ENCODE measurements around the gene FGR. TPM values are rescaled to one million over a fixed set of nuclear protein-coding genes. Genes with fewer than 3 reads are reported as not detected.
"Not testable (repeated sequence)": the region's sequence is repeated elsewhere in the genome, so short reads cannot be mapped to it uniquely, and the experiment has no call there.

Gene FGR
- total RNA-seq, 1 donor from 2014 or later = 1.2 TPM

GRCh38 chr1:27659497-27660299 is 24.7 kb upstream of the FGR start:
- peak; percentile 84 for DNase-seq

- DNase-seq = peak; percentile 23
Observed at GRCh38 chr1:27658951-27659496, 24.0 kb upstream of the FGR start.

- DNase-seq = peak; percentile 49
Observed at GRCh38 chr1:27656157-27656893, 21.3 kb upstream of the FGR start.

- no peak for DNase-seq
Observed at GRCh38 chr1:27655151-27655937, 20.4 kb upstream of the FGR start.

- DNase-seq = no peak
Observed at GRCh38 chr1:27652111-27652864, 17.3 kb upstream of the FGR start.

- DNase-seq = peak; percentile 42
Observed at GRCh38 chr1:27650539-27651175, 15.7 kb upstream of the FGR start.

GRCh38 chr1:27650171-27650538 is 15.2 kb upstream of the FGR start:
- DNase-seq = no peak

GRCh38 chr1:27649306-27649635 is 14.3 kb upstream of the FGR start:
- no peak for DNase-seq

- no peak for DNase-seq
Observed at GRCh38 chr1:27648602-27649305, 13.8 kb upstream of the FGR start.

- DNase-seq = no peak
Observed at GRCh38 chr1:27647328-27647727, 12.3 kb upstream of the FGR start.

GRCh38 chr1:27646676-27647075 is 11.7 kb upstream of the FGR start:
- no peak for DNase-seq

GRCh38 chr1:27645071-27645415 is 10.1 kb upstream of the FGR start:
- no peak for DNase-seq

- DNase-seq = no peak
Observed at GRCh38 chr1:27644369-27645070, 9.5 kb upstream of the FGR start.

- peak; percentile 74 for DNase-seq
Observed at GRCh38 chr1:27643600-27644368, 8.8 kb upstream of the FGR start.

- not testable (repeated sequence) for DNase-seq
Observed at GRCh38 chr1:27640514-27640913, 5.5 kb upstream of the FGR start.

- DNase-seq = no peak
Observed at GRCh38 chr1:27638805-27639204, 3.8 kb upstream of the FGR start.

GRCh38 chr1:27638047-27638734 is 3.2 kb upstream of the FGR start:
- no peak for DNase-seq

GRCh38 chr1:27635396-27636142 is 584 bp upstream of the FGR start:
- no peak for DNase-seq
